HepG2 (cell line): ENCODE data around the gene TM2D1. TPM values are rescaled to one million over a fixed set of nuclear protein-coding genes. Genes with fewer than 3 reads are reported as not detected.

ENCODE experiments used
- ATF1 ChIP-seq: IDR thresholded peaks from 2 replicates; pipeline ENCODE4 v1.6.1; 2016; ENCODE audit warnings: mild to moderate bottlenecking, control low read depth
- GABPA ChIP-seq, 2 experiments: IDR thresholded peaks; 2 replicates each; pipeline ENCODE4 v1.6.1; 2011 to 2016; ENCODE audit warnings: low read depth in 2 of 2, low read length in 1 of 2, missing biosample characterization in 1 of 2, missing genetic modification characterization in 1 of 2
- HES4 ChIP-seq: sonication (generic); formaldehyde crosslinking; IDR thresholded peaks from 2 replicates; pipeline ENCODE4 v1.9.0; 2021; ENCODE audit warnings: mild to moderate bottlenecking, missing genetic modification reagents, borderline replicate concordance
- KDM5A ChIP-seq: fragments of 200-600 bp; sonication (generic); IDR thresholded peaks from 2 replicates; pipeline ENCODE4 v1.7.0; 2018; ENCODE audit warnings: antibody characterized with exemption, mild to moderate bottlenecking, low read length, borderline replicate concordance
- MYPOP ChIP-seq: sonication (generic); formaldehyde crosslinking; IDR thresholded peaks from 2 replicates; pipeline ENCODE4 v1.8.1; 2023; ENCODE audit warnings: mild to moderate bottlenecking, moderate library complexity, missing genetic modification reagents
- NFAT5 ChIP-seq: sonication (generic); formaldehyde crosslinking; IDR thresholded peaks from 2 replicates; pipeline ENCODE4 v1.4.0; 2020; ENCODE audit warnings: missing genetic modification reagents
- RERE ChIP-seq: IDR thresholded peaks from 2 replicates; pipeline ENCODE4 v1.6.1; 2016; ENCODE audit warnings: low read depth, missing genetic modification reagents, missing compliant biosample characterization
- SMAD9 ChIP-seq: sonication (generic); formaldehyde crosslinking; IDR thresholded peaks from 2 replicates; pipeline ENCODE4 v1.5.1; 2020; ENCODE audit warnings: mild to moderate bottlenecking, missing genetic modification reagents
- TEF ChIP-seq: sonication (generic); formaldehyde crosslinking; IDR thresholded peaks from 2 replicates; pipeline ENCODE4 v1.5.0; 2020; ENCODE audit warnings: missing genetic modification reagents
- TFDP2 ChIP-seq: sonication (generic); formaldehyde crosslinking; IDR thresholded peaks from 2 replicates; pipeline ENCODE4 v1.4.0; 2020; ENCODE audit warnings: missing genetic modification reagents
- YEATS2 ChIP-seq: sonication (generic); formaldehyde crosslinking; IDR thresholded peaks from 2 replicates; pipeline ENCODE4 v1.4.0; 2020; ENCODE audit warnings: missing genetic modification reagents, borderline replicate concordance
- ZFP62 ChIP-seq: sonication (generic); formaldehyde crosslinking; IDR thresholded peaks from 2 replicates; pipeline ENCODE4 v1.4.0; 2020; ENCODE audit warnings: missing genetic modification reagents
- ZNF329 ChIP-seq: sonication (generic); formaldehyde crosslinking; IDR thresholded peaks from 2 replicates; pipeline ENCODE4 v1.9.0; 2021; ENCODE audit warnings: low read depth, mild to moderate bottlenecking, missing genetic modification reagents
- ZNF841 ChIP-seq: sonication (generic); formaldehyde crosslinking; IDR thresholded peaks from 2 replicates; pipeline ENCODE4 v1.8.1; 2023; ENCODE audit warnings: missing genetic modification reagents, borderline replicate concordance
- polyA plus RNA-seq, 8 experiments: library from polyadenylated mRNA; depleted of rRNA in 3 of 8; stranded (reverse) in 7 of 8; unstranded in 1 of 8; fragments of >200 nt; fragmentation: Illumina TruSeq in 4 of 8; extraction: Trizol in 4 of 8; gene quantifications; 2 replicates each; pipeline versions ENCODE4 v1.2.1 to v1.2.3, GENCODE V29; 2011 to 2016; ENCODE audit warnings: low read depth in 4 of 8, missing spikeins in 1 of 8, mixed read lengths in 1 of 8; ENCODE audit not compliant: insufficient read depth in 1 of 8
- total RNA-seq, 5 experiments: library from RNA; depleted of rRNA; stranded (reverse); fragments of >200 nt; fragmentation: Illumina TruSeq; extraction: Trizol; gene quantifications; 2 replicates each; pipeline ENCODE4 v1.2.3, GENCODE V29; 2016; ENCODE audit warnings: low read depth in 1 of 5

The TM2D1 gene
- total and polyA plus RNA-seq, 2 of the 13 experiments (the other 11 are each of a cell fraction or from before 2014, with no cell fraction given), result 26.6 to 49.0 TPM

GRCh38 chr1:61741711-61742619 is 17.0 kb upstream of the TM2D1 start, which contains the start of gene PATJ (continued):
- TF ChIP-seq MYPOP, result no peak
- no peak for TF ChIP-seq NFAT5 (CRISPR knock-in tag)
- TF ChIP-seq YEATS2, result no peak
- no peak for TF ChIP-seq RERE (CRISPR knock-in tag)
- TF ChIP-seq ATF1, result no peak
- TF ChIP-seq TFDP2, result no peak
- no peak for TF ChIP-seq ZNF329 (CRISPR knock-in tag)
- no peak for TF ChIP-seq ZFP62 (CRISPR knock-in tag)
- no peak for TF ChIP-seq ZNF841 (CRISPR knock-in tag)
- TF ChIP-seq SMAD9 (CRISPR knock-in tag), result no peak
- TF ChIP-seq HES4, result no peak
- TF ChIP-seq GABPA (IDR thresholded peaks at IDR 0.05; ENCODE audit: low read depth, low read length), result peak; percentile 45
- no peak for TF ChIP-seq GABPA (CRISPR knock-in tag; IDR thresholded peaks at IDR 0.05; ENCODE audit: low read depth)
- no peak; the same call in 1 of the 2 replicates for TF ChIP-seq KDM5A
- peak; percentile 79; the same call in 1 of the 2 replicates for TF ChIP-seq TEF
